Measurements from ENCODE around the gene VARS1.

Gene VARS1

DNA sequence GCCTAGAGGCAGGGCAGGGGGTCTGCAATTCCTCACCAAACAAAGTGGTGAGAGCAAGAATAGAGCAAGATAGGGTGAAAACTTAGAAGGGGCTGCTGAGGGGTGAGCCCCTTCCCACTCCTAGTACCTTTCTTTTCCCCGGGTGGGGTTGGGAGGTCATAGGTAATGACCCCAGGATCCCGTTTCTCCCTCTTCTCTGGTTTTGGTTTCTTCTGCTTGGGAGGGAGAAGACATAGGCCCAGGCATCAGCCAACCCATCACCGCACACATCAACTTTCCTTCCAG lies 3.5 kb downstream of the VARS1 start:
- DNase-seq: no peak

DNA sequence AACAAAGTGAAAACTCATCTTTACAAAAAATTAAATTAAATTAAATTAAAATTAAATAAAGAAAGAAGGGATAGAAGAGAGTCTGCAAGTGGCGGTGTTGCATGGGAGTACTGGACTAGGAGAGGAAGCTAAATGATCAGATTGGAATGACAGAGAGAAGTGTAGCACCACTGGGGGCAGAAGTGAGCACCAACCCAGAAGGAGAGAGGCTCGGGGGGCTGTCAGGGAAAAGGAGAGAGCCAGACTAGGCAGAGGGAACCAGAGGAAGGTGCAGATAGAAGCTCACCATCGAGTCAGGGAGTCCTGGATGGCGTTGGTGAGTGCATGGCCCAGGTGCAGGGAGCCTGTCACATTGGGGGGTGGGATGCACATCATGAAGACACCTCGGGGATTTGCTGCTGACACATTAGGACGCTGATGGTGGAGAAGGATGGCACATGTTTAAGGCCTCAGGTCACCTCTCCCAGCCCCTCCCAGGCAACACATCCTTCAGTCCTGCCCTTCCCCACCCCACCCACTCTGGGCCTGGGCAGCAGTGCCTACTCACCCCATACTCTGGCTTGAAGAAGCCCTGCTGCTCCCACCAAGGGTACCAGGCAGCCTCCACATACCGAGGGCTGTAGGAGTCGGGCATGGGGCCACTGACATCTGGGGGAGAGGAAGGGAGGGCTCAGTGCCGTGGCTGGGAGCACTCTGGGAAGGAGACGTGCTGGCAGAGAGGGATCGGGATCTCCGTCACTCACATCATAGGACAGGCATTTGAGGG lies 4.0 kb downstream of the VARS1 start:
- DNase-seq: peak; percentile 92

DNA sequence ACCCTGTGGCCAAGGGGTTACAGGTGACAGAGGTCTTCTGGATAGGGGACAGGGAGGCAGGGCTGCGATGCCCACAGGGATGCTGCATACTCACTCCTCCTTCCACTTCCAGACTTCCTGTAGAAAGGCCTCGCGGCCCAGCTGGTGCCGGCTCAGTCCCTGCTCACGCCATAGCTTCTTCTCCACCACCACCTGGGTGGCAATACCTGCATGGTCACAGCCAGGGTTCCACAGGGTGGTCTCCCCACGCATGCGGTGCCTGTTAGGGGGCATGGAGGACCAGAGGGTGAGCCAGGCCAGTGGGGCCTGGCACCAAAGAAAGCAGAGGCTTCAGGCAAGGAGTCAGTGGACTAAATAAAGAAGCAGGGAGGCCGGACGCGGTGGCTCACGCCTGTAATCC lies 10.1 kb downstream of the VARS1 start:
- DNase-seq: no peak

DNA sequence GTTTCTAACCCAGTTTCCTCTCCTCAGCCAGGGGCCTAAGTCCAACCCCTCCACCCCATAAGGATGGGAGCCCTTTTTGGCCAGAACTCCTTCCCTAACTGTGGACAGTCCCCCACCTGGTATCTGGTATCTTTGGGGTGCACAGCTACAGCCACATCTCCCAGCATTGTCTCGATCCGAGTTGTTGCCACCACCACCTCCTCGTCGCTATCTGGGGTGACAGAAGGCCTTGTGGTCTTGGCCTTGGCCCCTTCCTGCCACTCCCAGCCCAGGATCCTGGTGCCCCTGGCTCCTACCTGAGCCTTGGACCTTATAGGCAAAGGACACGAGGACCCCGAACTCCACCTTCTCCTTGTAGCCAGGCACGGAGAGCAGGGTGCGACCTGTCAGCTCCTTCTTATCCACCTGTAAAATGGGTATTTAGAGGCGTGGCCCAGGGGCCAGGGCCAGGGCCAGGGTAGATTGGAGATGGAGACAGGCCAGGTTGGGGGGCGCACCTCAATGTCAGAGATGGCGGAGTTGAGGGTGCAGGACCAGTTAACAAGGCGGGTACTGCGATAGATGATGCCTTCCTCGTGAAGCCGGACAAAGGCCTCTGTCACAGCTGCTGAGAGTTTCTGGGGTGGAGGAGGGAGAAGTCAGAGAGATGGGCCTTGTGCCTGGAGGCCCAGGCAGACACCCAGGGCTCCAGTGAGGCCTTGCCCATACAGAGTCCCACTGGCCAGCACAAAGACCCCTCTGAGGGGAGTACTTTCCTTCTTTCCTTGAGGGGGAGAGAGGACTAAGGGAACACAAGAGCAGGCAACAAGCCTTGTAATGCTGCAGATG lies 11.2 kb downstream of the VARS1 start:
- no peak for DNase-seq

DNA sequence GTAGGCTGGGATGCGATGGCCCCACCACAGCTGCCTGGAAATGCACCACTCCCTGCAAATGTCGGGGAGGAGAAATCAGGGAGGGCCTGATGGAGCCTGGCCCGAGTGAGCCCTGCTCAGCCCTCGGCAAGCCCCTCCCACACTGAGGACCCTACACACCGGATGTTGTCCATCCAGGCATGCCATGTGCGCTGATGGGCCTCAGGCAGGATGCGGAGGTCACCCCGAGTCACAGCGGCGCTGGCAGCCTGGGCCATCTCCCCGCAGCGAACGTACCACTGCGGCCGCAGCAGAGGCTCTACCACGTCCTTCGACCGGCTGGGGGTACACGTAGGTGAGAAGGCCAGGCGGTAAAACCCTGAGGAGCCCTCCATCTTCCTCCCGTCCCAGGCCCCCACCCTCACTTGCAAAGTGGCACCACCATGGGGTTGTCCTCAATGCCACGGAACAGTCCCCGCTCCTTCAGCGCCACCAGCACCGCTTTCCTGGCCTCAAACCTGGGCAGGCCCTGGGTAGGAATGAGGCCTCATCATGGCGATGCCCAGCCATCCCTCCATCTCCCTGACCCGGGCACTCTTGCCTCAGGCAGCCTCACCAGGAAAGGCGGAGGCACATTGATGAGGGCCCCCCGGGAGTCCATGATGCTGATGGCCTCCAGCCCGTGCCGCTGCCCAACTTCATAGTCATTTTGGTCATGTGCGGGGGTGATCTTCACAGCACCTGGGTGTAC lies 13.3 kb downstream of the VARS1 start:
- DNase-seq: no peak

DNA sequence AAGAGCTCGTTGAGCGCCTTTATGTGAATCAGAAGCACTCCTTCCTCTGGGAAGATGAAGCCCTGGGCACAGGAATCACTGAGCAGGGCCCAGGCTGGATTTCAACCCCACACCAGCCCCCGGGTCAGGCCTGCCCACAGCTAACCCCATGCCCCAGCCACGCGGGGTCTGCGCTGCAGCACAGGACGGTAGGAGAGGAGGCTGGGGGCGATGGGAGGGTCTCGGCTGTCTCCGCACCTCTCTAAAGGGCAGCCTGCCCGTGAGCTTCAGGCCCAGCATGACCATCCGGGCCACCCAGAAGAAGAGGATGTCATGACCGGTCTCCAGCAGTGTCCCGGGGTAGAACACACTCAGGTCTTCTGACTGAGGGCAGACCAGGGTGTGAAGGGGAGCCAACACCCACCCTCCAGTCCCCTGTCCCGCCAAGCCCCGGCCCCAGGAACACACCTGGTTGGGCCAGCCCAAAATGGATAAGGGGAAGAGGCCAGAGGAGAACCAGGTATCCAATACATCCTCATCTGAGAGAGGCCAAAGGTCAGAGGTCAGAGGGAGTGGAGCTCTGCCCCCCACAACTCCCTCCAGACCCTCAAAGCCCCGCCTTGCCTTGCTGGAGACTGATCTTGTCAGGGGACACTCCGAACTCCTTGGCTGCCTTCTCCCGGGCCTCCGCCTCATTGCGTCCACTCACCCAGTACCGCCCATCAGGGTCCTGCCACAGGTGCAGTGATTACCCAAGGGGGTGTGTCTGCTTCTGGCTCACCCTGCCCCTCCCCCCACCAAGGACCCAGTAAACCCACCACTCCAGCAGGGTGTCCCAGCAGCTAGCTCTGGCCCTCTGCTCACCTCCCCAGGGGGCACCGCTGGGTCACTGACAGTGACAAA lies 14.1 kb downstream of the VARS1 start:
- DNase-seq: no peak

DNA sequence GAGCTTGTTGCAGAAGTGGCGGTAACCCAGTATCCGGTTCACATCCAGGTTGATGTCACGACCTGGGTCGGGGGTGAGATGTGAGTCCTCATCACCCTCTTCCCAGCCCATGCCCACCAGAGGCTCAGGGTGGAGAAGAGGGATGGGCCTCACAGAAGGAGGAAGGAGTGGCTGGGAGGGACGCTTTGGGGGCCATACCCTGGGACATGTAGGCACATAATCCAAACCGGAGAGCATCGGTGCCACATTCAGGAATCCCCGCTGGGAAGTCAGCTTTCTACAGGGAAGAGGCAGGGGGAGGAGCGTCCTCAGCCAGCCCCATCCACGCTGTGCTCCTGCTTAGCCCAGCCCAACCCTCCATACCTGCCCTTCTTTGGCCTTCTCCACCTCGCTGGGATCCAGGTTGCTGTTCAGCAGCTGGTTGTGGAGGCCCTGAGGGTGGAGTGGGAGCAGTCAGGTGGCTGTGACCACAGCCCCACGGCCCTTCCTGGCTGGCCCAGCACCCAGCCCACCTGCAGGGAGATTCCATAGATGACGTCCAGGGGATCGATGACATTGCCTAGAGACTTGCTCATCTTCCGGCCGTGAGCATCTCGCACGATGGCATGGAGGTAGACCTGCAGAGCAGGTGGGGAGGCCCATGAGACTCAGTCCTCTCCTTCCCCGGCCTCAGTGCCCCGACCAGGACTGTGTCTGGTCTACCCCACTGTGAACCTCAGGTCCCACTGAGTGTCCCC lies 14.9 kb downstream of the VARS1 start:
- no peak for DNase-seq

DNA sequence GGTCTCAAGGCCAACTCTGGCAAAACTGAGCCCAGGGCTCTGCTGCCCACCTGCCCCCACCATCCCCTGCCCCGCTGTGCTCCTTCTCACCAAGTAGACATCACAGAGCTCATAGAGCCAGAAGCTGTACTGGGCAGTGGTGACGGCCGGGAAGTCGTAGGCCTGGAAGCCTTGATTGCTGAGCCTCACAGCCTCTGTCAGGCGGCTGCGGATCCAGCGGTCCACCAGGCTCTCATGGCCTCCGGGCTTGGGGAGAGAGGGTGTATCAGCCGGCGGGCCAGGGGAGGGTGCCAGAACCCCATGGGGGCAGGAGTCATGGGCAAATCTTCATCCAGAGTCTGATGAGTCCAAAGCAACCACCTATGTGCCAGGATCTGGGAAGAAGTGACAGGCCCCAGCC lies 15.6 kb downstream of the VARS1 start:
- DNase-seq: no peak

DNA sequence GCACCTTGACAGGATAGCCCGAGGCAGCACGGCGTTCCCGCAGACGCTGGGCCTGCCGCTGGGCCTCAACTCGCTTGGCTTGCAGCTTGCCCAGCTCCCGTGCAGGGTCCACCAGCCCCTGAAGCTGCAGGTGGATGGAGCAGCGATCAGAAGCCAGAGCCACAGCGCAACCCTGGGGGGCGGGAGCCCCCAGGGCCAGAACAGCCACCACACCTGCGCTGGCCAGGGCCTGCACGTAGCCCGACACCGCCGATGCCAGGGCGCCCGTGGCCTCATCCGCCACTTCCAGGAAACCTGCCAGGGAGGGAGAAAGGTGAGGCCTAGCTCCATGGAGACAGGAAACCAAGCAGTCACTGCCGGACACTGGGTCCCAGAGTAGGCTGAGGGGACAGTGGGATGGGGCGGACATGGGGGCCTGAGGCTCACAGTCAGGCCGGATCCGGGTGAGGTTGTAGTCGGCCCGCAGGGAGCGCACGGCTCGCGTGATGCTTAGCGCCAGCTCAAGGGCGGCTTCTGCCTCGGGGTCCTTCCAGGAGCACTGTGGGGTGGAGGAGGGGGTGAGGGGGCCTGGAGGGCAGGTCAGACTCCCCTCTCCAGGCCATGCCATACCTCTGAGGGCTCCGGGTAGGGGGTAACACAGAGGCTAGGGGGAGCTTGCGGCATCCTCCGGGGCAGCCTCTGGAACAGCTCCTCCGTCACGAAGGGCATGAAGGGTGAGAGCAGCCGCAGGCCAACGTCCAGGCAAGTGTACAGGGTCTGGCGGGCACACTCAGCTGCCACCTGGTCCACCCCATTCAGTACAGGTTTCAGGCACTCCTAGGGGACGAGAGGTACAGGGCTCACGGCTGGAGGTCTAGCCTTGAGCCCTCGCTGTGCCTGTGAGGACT lies 16.3 kb downstream of the VARS1 start:
- DNase-seq: no peak

DNA sequence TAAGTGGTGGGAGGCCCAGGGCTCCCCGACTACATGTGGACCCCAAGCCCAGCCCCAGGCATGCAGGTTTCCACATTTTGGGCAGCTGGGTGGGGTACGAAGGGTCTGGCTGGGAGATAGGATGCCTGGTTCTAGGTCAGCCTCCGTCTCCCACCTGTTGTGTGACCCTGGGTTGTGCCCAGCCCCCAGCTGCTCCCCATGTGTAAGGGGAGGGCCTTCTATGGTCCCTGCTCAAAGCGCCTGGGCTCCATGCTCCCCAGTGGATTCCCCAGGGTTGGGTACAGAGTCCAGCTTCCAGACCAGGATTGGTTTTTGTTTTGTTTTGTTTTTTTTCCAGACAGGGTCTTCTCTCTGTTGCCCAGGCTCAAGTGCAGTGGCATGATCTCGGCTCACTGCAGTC lies 17.4 kb downstream of the VARS1 start:
- DNase-seq: no peak

DNA sequence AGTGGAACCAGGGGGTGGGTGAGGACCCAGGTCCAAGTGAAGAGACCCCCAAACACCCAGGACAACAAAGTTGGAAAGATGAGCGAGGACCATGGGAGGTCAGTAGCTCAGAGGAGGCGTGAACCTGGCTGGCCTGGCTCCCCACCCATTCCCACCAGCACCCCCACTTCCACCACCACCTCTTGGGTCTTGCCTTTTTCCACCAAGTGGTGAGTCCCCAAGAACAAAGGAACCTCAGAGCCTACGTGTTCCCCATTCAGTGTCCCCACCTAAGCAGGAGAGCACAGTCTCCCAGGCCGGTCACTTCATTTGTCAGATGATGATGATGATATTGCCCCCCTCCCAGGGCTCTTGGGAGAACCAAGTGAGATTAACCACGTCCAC lies 17.9 kb downstream of the VARS1 start:
- DNase-seq: no peak

DNA sequence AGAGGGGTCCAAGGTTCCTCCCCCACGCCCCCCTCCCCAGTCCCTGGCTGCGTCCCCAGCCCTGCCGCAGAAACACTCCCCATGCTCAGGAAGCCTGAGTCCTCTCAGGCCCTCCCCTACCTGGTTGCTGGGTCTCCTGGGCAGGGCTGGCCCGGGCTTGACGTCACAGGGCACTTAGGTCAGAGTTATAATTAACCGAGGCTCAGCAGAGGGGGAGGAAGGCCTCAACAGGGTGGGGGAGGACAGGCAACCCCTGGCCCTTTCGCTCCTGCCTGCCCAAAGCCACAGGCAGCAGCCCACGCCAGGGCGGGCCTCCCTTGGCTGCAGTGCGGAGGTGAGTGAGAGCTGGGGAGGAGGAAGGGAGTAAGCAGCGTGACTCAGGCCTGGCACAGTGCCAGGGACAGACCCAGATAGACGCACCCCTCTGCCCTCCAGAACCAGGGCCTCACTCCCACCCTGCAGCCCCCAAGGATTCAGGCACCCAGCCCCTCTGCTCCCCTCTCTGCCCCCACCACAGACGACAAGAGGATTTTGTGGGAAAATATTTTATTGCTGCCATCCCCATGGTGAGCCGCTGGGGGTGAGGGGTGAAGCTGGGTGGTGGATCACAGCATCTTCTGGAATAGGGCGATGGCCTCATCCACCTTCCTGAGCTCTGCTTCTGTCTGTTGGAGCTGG lies 18.4 kb downstream of the VARS1 start, which contains the start of gene VWA7:
VWA7 (minus strand) TSS at position 340 of the 678 bp plus-strand sequence. CDS start 549 bp downstream, outside the sequence.
- peak; percentile 38 for DNase-seq

DNA sequence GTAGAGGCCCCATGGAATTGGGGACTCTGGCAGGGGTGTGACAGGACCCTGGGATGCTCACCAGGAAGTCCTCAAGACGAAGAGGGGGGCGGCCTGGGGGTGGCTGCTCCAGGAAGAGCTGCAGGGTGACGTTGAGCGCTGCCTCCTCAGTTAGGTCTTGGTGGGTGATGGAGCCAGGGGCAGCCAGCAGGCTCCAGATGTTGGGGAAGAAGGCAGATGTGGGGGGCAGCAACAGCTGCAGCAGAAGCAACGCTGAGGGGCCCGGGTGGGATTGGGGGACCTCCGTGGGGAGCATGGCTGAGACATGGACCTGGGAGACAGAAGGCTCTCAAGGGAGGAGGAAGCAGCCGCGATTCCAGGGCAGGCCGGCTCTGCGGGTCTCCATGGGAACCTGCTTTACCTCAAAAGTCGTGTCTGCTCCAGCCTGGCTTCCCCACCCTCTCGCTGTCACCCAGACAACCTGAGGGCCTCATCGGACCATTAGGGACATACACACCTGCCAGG lies 19.0 kb downstream of the VARS1 start:
- no peak for DNase-seq

DNA sequence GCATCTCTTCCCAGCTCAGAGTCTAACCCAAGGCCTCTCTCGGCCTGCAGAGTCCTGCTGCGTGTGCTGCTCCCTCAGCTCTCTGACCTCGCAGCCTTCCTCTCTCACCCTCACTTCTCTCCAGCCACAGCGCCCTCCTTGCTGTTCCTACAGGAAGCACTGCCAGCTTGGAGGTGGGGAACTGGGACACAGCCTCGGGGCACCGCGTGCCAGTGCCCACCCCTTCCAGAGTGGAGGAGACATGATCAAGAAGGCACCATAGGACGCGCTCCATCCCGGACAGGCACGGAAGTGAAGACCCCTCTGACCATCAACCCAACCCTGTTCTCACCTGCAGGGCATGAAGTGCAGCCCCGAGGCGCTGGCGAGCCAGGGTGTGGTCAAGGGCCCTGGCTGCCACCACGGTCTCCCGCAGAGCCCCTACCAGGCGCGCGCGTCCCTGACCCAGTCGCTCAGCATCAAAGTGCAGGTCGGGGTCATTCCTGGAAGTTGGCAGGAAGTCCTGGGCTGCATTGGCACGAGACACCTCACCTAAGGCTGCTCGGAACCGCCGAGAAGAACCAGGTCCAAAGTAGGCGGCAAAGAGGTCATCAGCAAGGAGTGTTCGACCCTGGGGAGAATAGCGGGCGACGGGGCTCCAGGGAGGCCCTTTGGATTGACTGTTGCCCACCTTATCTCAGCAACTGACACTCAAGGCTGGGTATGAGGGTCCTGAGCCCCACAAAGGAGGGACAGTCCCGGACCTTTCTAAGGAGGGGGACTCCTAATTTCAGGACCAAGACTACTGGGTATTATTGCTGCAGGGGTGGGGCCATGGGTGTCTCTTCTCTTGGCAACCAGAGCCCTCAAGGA lies 19.7 kb downstream of the VARS1 start:
- DNase-seq: no peak

DNA sequence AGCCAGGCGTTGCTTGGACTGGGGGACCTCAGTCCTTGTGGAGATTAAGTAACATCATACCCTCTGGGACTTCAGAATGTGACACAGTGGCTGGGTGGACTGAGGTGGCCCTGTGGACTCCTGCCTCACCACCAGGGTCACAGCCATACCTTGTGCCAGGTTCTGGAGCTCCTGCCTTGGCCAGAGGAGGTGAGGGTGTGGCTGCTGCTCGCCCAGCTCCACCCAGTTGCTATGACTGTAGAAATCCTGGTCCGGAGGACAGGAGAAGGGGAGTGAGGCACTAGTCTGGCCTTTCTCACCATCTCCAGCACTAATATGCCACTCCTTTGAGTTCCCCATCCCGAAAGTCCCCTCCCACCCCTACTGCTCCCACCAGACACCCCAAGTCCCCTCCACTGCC lies 20.4 kb downstream of the VARS1 start:
- DNase-seq: no peak

DNA sequence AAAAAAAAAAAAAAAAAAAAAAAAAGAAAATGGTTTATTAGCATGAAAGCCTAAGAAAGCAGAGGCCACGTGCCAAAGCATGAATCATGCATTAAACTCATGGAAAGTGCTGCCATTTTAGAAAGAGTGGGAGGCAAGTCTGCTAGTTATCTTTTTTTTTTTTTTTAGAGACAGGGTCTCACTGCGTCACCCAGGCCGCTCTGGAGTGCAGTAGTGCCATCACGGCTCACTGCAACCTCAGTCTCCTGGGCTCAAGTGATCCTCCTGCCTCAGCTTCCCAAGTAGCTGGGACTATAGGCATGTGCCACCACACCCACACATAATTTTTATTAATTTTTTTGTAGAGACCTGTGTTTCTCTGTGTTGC lies 23.6 kb downstream of the VARS1 start:
- DNase-seq: no peak

DNA sequence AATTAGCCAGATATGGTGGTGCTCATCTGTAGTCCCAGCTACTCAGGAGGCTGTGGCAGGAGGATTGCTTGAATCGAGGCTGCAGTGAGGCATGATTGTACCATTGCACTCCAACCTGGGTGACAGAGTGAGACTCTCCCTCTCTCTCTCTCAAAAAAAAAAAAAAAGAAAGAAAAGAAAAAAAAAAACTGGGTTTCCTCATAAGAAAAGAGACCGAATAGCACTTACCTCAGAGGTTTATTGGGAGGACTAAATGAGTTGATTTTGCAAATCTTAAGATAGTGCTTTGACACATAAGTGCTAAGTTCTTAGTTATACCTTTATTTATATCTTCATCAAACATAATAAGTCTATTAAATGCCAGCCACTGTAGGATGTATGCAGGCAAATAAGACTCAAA lies 24.7 kb downstream of the VARS1 start:
- no peak for DNase-seq

DNA sequence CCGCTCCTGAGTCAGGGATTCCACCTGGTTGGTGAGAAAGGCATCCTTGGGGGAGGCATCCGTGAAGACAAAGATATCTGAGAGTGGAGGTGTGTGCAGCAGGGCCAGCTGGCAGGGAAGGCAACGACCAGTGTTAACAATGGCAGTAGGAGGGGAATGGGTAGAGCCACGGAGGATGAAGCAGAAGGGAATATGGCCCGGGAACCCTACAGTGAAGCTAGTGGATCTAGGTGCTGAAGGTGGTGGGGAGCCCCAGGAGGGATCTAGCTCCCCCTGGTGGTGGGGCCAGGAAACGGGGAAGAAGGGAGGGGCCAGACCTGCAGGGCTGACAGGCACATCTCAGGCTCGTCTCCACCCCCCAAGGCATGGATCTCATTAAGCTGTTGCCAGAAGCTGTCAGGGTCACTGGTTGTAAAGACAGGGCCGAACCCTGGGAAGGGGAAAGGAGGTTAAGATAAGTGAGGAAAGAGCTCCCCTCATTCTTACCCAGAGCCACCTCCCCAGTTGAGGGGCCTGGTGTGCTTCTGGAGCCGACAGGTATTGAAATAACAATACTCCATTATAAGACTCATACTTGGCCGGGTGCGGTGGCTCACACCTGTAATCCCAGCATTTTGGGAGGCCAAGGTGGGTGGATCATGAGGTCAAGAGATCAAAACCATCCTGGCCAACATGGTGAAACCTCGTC lies 25.7 kb downstream of the VARS1 start:
- peak; percentile 37 for DNase-seq

All from eye (tissue), 1 donor.